ENCODE results near the gene ADGRB3. TPM values are rescaled to one million over a fixed set of nuclear protein-coding genes. Genes with fewer than 3 reads are reported as not detected.
"Not testable (repeated sequence)": the region's sequence is repeated elsewhere in the genome, so short reads cannot be mapped to it uniquely, and the experiment has no call there.

The ADGRB3 gene
- total and polyA plus RNA-seq, 5 experiments from 2014 or later = not detected

DNA sequence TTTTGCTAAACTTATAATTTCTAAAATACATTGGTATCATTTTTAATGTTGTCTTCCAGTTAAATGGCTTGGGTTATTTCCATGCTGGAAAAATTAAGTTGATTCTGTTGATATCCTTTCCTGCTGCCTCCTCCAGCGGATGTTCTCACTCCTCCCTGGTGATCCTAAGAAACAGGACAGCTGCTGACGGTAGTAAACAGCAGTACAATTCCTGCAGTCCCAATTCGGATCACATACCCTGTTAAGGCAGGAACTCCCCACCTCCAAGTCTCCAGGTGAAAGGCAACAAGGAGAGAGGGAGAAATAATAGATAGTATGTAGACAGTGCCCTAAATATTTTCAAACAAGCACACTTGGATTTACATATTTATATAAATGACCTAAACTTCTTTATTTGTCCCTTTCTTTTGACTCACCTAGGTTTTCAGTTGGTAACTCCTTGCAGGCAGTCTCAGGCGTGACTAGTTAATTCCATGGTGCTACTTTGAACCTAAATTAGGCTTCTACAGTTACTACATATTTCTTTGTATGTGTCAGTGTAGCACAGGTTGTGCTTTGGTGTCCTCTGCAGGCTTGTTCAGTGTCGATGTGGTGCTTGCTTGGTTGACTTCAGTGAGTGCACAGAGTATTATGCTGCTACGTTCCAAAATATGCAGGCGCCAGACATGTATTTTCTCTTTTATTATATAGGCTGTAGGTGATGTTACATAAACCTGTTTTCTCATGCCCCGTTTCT, 126.0 kb downstream of the ADGRB3 start:
- Mint-ChIP-seq H3K9me3 (no peaks in the 10 kb centered on the region), H3K27ac (no peak overlapping the region), H3K4me1 (no peaks in the 10 kb centered on the region), H3K4me3 (no peak overlapping the region), H3K27me3 (no peaks in the 10 kb centered on the region), H3K36me3 (no peaks in the 10 kb centered on the region)
- no peak for ATAC-seq
- POLR2A ChIA-PET = no interaction called here
- DNase-seq = no peak

DNA sequence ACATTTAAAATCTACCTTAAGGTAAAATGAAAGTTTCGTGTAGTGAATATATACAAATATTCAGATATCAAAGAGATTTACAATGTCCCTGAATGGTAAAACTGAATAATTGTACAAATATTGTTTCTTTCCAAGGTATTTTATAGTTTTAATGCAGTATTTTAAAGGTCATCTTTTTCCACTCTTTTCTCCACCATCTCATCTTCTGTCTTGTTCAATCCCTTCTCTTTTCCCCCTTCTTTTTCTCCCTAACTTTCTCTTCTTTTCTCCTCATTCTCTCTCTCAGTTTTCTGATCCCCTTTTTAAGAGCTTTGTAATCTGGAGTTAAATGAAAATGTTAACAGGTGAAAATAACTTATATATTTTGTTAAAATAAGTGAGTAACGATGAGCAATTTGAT, 126.9 kb downstream of the ADGRB3 start:
- ATAC-seq = no peak
- H3K4me3 Mint-ChIP-seq = no peak overlapping the region
- H3K27me3 Mint-ChIP-seq = no peaks in the 10 kb centered on the region
- DNase-seq = no peak
- no peaks in the 10 kb centered on the region for H3K4me1 Mint-ChIP-seq
- POLR2A ChIA-PET = no interaction called here
- H3K9me3 Mint-ChIP-seq = no peaks in the 10 kb centered on the region
- H3K27ac Mint-ChIP-seq = no peak overlapping the region
- no peaks in the 10 kb centered on the region for H3K36me3 Mint-ChIP-seq

DNA sequence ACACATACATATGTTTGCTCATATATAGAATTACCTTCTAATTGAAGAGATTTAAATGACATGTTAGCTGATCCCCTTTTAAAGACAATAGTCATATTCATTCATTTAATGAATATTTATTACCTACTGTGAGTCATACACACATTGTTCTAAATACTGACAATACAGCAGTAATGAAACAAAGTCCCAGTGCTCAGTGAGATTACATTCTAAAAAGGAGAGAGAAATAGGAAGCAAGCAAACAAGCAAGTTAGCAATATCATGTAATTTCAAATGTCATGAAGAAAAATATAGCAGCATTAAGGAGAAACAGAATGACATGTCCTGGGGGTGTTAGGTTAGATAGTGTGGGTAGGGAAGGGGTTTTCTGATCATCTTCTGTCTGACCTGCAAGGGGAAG, 136.3 kb downstream of the ADGRB3 start:
- Mint-ChIP-seq H3K9me3 (peaks cover 0 to 6% (median 0%) of the 10 kb centered on the region in 9 donors), H3K27ac (no peak overlapping the region), H3K4me1 (no peaks in the 10 kb centered on the region), H3K36me3 (no peaks in the 10 kb centered on the region), H3K27me3 (peaks cover 0 to 5% (median 0%) of the 10 kb centered on the region in 5 donors), H3K4me3 (no peak overlapping the region)
- POLR2A ChIA-PET = no interaction called here
- ATAC-seq = no peak
- DNase-seq = no peak

DNA sequence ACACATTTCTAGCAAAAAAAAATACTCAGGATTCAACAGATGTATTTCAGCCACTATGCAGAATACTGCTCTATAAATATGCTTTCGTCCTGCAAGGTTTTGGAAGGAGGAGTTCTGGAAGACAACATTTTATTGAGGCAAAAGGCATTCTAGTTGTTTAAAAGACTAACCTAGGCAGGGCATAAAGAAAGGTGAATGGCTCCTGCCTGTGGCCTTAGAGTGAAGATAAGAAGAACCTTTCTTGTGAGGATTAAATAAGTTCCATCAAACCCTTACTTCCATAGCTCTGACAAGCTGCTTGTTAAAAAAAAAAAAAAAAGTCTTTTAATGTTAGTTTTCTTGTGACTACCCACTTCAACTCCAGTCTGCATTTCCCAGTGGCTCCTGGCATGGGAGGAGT, 139.8 kb downstream of the ADGRB3 start:
- POLR2A ChIA-PET = no interaction called here
- ATAC-seq (no peak), DNase-seq (no peak)
- H3K4me3 Mint-ChIP-seq = no peak overlapping the region
- no peaks in the 10 kb centered on the region for H3K9me3 Mint-ChIP-seq
- H3K27me3 Mint-ChIP-seq = peaks cover 0 to 5% (median 0%) of the 10 kb centered on the region in 5 donors
- H3K27ac Mint-ChIP-seq = no peak overlapping the region
- no peaks in the 10 kb centered on the region for H3K4me1 Mint-ChIP-seq
- no peaks in the 10 kb centered on the region for H3K36me3 Mint-ChIP-seq

DNA sequence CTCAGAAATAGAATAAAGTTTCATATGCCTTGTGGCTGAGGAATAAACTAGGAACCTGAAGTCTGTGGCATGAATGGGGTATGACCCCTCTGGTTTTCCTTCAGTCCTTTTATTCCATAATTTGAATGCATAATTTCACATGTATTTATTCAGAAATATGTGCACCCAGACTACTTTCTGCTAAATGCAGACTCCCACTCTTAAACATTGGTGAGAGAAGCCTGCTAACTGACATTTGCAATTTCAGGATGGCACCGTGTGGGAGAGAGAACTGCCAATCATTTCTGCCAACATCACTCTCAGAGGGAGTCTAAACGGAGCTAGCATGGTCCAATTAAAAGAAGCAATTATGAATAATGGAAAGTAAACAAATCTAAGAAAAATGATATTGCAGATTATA, 141.3 kb downstream of the ADGRB3 start:
- ATAC-seq (no peak), DNase-seq (no peak)
- no peaks in the 10 kb centered on the region for H3K4me1 Mint-ChIP-seq
- no peaks in the 10 kb centered on the region for H3K9me3 Mint-ChIP-seq
- POLR2A ChIA-PET = no interaction called here
- H3K4me3 Mint-ChIP-seq = no peak overlapping the region
- peaks cover 0 to 4% (median 0%) of the 10 kb centered on the region in 5 donors for H3K27me3 Mint-ChIP-seq
- no peaks in the 10 kb centered on the region for H3K36me3 Mint-ChIP-seq
- no peak overlapping the region for H3K27ac Mint-ChIP-seq

DNA sequence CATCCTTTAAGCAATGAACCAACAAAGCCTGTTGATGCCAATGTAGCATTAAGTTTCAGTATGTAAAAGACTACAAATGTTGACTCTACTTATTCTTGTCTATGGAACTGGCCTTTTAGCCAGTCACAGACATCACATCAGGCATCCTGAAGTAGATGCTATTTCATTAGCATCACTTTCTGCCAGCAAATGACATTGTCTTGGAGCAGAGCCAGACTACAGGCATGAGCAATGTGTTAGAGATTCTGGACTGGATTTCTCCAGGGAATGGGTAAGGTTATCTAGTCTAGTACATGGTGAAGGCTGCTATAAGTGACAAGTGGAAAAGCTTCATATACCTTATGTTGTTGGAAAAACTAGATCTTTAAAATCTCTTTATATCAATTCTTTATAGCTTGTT, 142.9 kb downstream of the ADGRB3 start:
- POLR2A ChIA-PET = no interaction called here
- H3K9me3 Mint-ChIP-seq = no peaks in the 10 kb centered on the region

DNA sequence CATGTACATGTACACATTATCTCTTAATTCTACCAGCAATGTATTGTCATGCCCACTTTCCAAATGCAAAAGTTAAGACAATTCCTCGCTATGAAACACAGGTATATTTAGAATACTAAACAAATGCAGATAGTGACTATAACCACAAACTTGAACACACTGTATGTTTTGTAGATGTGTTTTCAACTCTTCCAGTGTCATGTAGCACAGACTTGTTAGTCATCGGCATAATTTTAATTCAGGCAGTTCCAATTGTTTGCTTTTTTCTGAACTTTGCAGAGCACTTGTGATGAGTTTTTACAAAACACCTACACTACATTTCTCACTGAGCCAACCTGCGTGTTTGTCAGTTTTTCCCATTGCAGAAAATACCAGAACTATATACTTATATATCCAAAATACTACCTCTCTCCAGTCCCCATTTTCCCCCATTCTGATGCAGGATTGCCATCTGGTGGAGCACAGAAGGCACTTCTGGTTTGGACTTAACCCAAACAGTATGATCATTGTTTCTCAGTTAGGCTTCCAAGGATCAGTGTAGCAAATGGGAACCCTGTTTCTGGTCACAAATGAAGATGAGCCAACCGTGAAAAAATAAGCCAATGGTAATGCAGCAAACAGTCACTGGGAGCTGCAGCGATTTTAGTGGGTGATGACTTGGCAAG, 143.4 kb downstream of the ADGRB3 start:
- peak in 1 of 10 donors; percentile 43 for DNase-seq
- peaks cover 0 to 2% (median 0%) of the 10 kb centered on the region in 9 donors for H3K9me3 Mint-ChIP-seq

More for the DNA sequence above, 142.9 kb downstream of the ADGRB3 start:
- Mint-ChIP-seq H3K4me3 (no peak overlapping the region), H3K36me3 (no peaks in the 10 kb centered on the region), H3K4me1 (no peaks in the 10 kb centered on the region), H3K27ac (no peak overlapping the region), H3K27me3 (no peaks in the 10 kb centered on the region)
- DNase-seq (no peak), ATAC-seq (no peak)

DNA sequence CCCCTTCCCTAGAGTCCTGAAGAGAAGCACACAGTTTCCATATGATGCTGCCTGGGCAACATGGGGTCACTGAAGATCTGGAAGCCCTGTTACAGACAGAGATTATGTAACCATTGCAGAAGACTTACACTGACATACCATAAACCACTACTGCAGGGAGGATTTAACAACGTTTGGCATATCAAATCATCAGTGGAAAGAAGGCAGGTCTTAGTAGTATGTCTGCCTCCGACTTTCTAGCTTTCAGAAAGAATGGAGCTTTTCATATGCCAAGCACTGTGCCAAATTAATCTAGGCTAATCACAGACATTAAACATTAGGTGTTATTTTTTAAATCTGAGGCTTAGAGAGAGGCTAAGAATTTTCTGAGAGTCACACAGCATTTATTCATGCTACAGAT, 144.3 kb downstream of the ADGRB3 start:
- no peak for ATAC-seq
- DNase-seq = no peak
- H3K4me3 Mint-ChIP-seq = no peak overlapping the region
- H3K4me1 Mint-ChIP-seq = no peaks in the 10 kb centered on the region
- no peaks in the 10 kb centered on the region for H3K27me3 Mint-ChIP-seq
- POLR2A ChIA-PET = no interaction called here
- no peaks in the 10 kb centered on the region for H3K36me3 Mint-ChIP-seq
- no peak overlapping the region for H3K27ac Mint-ChIP-seq
- peaks cover 0 to 3% (median 0%) of the 10 kb centered on the region in 9 donors for H3K9me3 Mint-ChIP-seq

More for the DNA sequence above, 143.4 kb downstream of the ADGRB3 start:
- POLR2A ChIA-PET = no interaction called here
- Mint-ChIP-seq H3K36me3 (no peaks in the 10 kb centered on the region), H3K27ac (no peak overlapping the region), H3K27me3 (no peaks in the 10 kb centered on the region), H3K4me3 (no peak overlapping the region), H3K4me1 (no peaks in the 10 kb centered on the region)
- no peak for ATAC-seq

DNA sequence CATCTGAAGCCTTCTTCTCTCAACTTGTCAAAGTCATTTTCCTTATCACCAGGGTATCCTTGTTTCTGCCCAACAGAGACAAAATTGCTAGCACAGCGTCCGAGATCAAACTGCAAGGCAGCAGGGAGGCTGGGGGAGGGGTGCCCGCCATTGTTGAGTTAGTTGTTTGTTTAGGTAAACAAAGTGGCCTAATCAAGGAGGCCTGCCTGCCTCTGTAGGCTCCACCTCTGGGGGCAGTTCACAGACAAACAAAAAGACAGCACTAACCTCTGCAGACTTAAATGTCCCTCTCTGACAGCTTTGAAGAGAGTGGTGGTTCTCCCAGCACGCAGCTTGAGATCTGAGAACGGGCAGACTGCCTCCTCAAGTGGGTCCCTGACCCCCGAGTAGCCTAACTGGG, 155.0 kb downstream of the ADGRB3 start:
- H3K36me3 Mint-ChIP-seq, H3K27ac Mint-ChIP-seq, H3K4me1 Mint-ChIP-seq, H3K27me3 Mint-ChIP-seq, DNase-seq, POLR2A ChIA-PET, ATAC-seq, H3K4me3 Mint-ChIP-seq: not testable (repeated sequence)
- H3K9me3 Mint-ChIP-seq = peaks cover 0 to 12% (median 5%) of the 10 kb centered on the region in 9 donors

DNA sequence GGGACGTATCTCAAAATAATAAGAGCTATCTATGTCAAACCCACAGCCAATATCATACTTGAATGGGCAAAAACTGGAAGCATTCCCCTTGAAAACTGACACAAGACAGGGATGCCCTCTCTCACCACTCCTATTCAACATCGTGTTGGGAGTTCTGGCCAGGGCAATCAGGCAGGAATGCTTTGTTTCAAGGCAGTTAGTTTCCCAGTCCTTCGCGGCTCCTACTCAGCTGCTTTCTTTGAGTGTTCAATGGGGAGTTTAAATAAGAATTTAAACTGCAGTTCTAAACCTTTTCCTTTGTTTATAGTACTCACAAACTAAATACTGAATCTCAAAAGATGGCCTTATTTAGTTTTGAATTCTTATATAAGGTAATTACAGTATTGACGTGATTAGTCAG, 179.9 kb downstream of the ADGRB3 start:
- H3K36me3 Mint-ChIP-seq, H3K27me3 Mint-ChIP-seq, H3K4me3 Mint-ChIP-seq, POLR2A ChIA-PET, DNase-seq, H3K27ac Mint-ChIP-seq, H3K9me3 Mint-ChIP-seq, H3K4me1 Mint-ChIP-seq, ATAC-seq: not testable (repeated sequence)

DNA sequence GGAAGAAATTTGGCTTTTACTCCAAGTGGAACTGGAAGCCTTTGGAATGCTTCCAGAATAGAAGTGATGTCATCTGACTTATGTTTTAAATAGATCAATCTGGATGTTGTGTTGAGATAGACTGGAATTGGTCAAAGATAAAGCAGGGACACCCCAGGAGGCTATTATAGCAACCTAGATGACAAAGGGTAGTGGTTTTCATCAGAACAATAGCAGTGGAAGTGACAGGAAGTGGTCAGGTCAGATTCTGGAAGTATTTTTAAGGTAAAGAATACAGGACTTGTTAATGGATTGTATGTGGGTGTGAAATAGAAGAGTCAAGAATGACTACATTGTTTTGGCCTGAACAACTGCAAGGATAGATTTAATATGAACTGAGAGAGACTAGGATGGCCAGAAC, 191.4 kb downstream of the ADGRB3 start:
- no peaks in the 10 kb centered on the region for H3K27me3 Mint-ChIP-seq
- ATAC-seq = no peak
- POLR2A ChIA-PET = no interaction called here

DNA sequence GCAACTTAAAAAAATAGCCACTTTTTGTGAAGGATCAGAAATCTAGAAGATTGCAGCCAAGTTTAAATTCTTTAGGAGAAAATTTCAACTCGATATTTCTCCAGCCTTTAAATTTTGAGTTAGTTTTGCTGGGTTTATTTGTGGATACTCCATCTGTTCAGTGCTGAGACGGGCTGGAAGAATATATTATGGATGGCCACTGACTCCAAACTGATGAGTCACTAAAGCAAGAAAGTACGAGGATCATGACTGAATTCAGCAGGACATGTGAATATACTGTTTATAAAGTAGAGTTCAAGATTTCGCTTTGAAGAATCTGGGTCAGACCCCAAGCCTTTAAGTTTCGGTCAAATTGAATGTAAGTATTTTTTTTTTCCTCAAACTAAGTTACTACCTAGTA, 199.5 kb downstream of the ADGRB3 start:
- H3K27me3 Mint-ChIP-seq = no peaks in the 10 kb centered on the region
- no peak for ATAC-seq
- POLR2A ChIA-PET = no interaction called here
- peaks cover 0 to 11% (median 0%) of the 10 kb centered on the region in 9 donors for H3K9me3 Mint-ChIP-seq
- no peak overlapping the region for H3K4me3 Mint-ChIP-seq
- no peaks in the 10 kb centered on the region for H3K36me3 Mint-ChIP-seq
- no peaks in the 10 kb centered on the region for H3K4me1 Mint-ChIP-seq
- DNase-seq = no peak
- no peak overlapping the region for H3K27ac Mint-ChIP-seq

More for the DNA sequence above, 191.4 kb downstream of the ADGRB3 start:
- H3K36me3 Mint-ChIP-seq = no peaks in the 10 kb centered on the region
- H3K27ac Mint-ChIP-seq = no peak overlapping the region
- no peak for DNase-seq
- H3K9me3 Mint-ChIP-seq = peaks cover 0 to 16% (median 0%) of the 10 kb centered on the region in 9 donors
- no peak overlapping the region for H3K4me3 Mint-ChIP-seq
- H3K4me1 Mint-ChIP-seq = no peaks in the 10 kb centered on the region

DNA sequence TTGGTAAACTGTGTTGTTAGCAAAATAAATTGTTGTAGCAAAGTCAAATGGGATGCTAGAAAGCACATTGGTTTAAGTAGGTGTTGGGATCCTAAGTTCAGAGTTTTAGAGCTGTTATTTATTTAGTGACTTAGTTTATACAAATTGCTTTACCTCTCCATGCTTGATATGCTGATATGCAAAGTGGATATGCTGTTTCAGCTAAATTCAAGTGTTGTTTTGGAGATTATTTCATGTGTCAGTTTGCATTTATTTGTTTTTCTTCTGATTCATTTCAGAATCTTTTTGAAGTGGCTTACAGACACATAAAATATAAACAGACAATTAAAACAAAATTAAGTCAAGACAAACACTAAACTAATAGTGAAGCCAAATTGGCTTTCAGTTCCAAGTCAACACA, 203.5 kb downstream of the ADGRB3 start:
- no peaks in the 10 kb centered on the region for H3K36me3 Mint-ChIP-seq

DNA sequence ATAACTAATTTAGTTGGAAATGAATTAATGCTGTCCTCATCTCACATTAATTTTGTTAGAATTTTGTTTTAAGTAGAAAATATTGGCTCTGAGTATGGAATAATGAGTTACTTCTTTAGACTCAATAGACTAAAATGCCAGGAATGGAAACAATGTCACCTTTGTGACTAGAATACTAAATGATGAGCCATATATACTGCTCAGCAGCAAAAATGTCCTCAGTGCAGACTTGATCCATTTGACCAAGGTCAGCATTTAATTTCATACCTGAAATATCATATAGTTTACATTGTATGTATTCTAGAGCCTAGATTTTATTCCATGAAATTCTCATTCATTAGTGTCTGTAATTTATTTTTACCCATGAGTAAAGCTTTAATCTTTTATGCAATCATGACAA, 217.7 kb downstream of the ADGRB3 start:
- no peak for ATAC-seq
- POLR2A ChIA-PET = no interaction called here
- Mint-ChIP-seq H3K36me3 (no peaks in the 10 kb centered on the region), H3K4me1 (no peaks in the 10 kb centered on the region), H3K9me3 (peaks cover 1 to 8% (median 5%) of the 10 kb centered on the region in 9 donors), H3K27me3 (no peaks in the 10 kb centered on the region), H3K4me3 (no peak overlapping the region), H3K27ac (no peak overlapping the region)
- no peak for DNase-seq

More for the DNA sequence above, 203.5 kb downstream of the ADGRB3 start:
- H3K4me1 Mint-ChIP-seq = no peaks in the 10 kb centered on the region
- no peak for DNase-seq
- POLR2A ChIA-PET = no interaction called here
- H3K4me3 Mint-ChIP-seq = no peak overlapping the region
- no peaks in the 10 kb centered on the region for H3K27me3 Mint-ChIP-seq
- peaks cover 0 to 35% (median 4%) of the 10 kb centered on the region in 9 donors for H3K9me3 Mint-ChIP-seq
- no peak for ATAC-seq
- no peak overlapping the region for H3K27ac Mint-ChIP-seq

All from naive thymus-derived CD8-positive, alpha-beta T cell (primary cell).